Mammary epithelial cell (primary cell): ENCODE measurements around the gene MT1G.

Source experiments
- EZH2 ChIP-seq: IDR thresholded peaks from 2 replicates; pipeline ENCODE4 v1.6.1; 2012; ENCODE audit warnings: low read length, inconsistent platforms, borderline replicate concordance
- TF ChIP-seq, protein P1 (sequence below), 2 donors: IDR thresholded peaks in 1 of 2; conservative IDR thresholded peaks in 1 of 2; 2 replicates each; pipeline ENCODE4 v1.5.1; 2011 to 2012; ENCODE audit warnings: inconsistent platforms in 2 of 2, low read length in 2 of 2, mild to moderate bottlenecking in 2 of 2, control low read depth in 1 of 2, low read depth in 1 of 2; ENCODE audit not compliant: insufficient read depth in 1 of 2; ENCODE audit errors: extremely low read depth in 1 of 2

DNA sequence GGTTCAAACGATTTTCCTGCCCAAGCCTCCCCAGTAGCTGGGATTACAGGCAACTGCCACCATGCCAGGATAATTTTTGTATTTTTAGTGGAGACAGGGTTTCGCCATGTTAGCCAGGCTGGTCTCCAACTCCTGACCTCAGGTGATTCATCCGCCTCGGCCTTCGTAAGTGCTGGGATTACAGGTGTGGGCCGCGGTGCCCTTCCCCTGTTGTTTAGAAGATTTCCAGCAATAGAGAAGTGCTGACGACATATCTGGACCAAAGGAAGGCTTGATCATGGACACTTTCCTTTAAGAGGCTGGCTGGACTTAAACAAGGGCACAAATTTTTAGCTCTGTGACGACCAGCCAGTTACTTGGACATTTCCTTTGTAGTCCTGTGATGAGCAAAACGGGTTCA lies 36.7 kb downstream of the MT1G start:
- TF ChIP-seq, protein P1, sequence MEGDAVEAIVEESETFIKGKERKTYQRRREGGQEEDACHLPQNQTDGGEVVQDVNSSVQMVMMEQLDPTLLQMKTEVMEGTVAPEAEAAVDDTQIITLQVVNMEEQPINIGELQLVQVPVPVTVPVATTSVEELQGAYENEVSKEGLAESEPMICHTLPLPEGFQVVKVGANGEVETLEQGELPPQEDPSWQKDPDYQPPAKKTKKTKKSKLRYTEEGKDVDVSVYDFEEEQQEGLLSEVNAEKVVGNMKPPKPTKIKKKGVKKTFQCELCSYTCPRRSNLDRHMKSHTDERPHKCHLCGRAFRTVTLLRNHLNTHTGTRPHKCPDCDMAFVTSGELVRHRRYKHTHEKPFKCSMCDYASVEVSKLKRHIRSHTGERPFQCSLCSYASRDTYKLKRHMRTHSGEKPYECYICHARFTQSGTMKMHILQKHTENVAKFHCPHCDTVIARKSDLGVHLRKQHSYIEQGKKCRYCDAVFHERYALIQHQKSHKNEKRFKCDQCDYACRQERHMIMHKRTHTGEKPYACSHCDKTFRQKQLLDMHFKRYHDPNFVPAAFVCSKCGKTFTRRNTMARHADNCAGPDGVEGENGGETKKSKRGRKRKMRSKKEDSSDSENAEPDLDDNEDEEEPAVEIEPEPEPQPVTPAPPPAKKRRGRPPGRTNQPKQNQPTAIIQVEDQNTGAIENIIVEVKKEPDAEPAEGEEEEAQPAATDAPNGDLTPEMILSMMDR (conservative IDR thresholded peaks at IDR 0.05 in 1 of 2, IDR thresholded peaks at IDR 0.05 in 1 of 2; ENCODE audit: extremely low read depth in 1 of 2, insufficient read depth in 1 of 2, low read depth in 1 of 2, low read length in 2 of 2): no peak
- TF ChIP-seq EZH2: no peak
